SK-N-SH (cell line): ENCODE results near the gene IVNS1ABP. TPM values are rescaled to one million over a fixed set of nuclear protein-coding genes. Genes with fewer than 3 reads are reported as not detected.

Experiments
- CTCF ChIA-PET: fragments of 300-600, 350-600 bp; formaldehyde crosslinking; extraction: SDS; loops from one replicate; lab custom pipeline; 2021; lab: Yijun Ruan, JAX
- POLR2A ChIA-PET: fragments of 350-600 bp; sonication (Branson Sonifier 250); formaldehyde crosslinking; extraction: SDS; loops from one replicate; lab custom pipeline; 2020; ENCODE audit warnings: antibody characterized with exemption, inconsistent platforms; lab: Yijun Ruan, JAX
- DNase-seq: peaks from one replicate; pipeline ENCODE4 v3.0.0; 2012
- H2AFZ ChIP-seq: fragments of 200-600 bp; sonication (generic); 2 replicates; pipeline ENCODE4 v1.8.1; 2016; ENCODE audit warnings: antibody characterized with exemption, mild to moderate bottlenecking, low read depth
- H3F3A ChIP-seq: fragments of 200-600 bp; sonication (generic); replicated peaks from 2 replicates; pipeline ENCODE3; 2016; ENCODE audit warnings: antibody characterized with exemption, mild to moderate bottlenecking; ENCODE audit not compliant: insufficient read depth
- H3K27ac ChIP-seq, 2 experiments: fragments of 200-500 bp in 1 of 2; fragments of 200-600 bp in 1 of 2; sonication (Bioruptor generic) in 1 of 2; sonication (generic), shearing (Covaris generic) in 1 of 2; 2 replicates each; pipeline versions ENCODE4 v1.5.1 to v1.6.1; 2014 to 2016; ENCODE audit warnings: low read depth in 2 of 2, inconsistent platforms in 1 of 2, low read length in 1 of 2, mild to moderate bottlenecking in 1 of 2, mixed read lengths in 1 of 2
- H3K27me3 ChIP-seq: fragments of 200-600 bp; sonication (generic), shearing (Covaris generic); 2 replicates; pipeline ENCODE4 v1.6.1; 2016; ENCODE audit warnings: mixed run types; ENCODE audit not compliant: insufficient read depth
- H3K36me3 ChIP-seq, 2 experiments: fragments of 200-500 bp in 1 of 2; fragments of 200-600 bp in 1 of 2; sonication (Bioruptor generic) in 1 of 2; sonication (generic) in 1 of 2; replicated peaks in 1 of 2; 2 replicates each; pipeline versions ENCODE3 to v1.5.1; 2014 to 2016; ENCODE audit warnings: low read length in 1 of 2, mild to moderate bottlenecking in 1 of 2; ENCODE audit not compliant: insufficient read depth in 2 of 2, control insufficient read depth in 1 of 2
- H3K4me1 ChIP-seq, 2 experiments: fragments of 200-500 bp in 1 of 2; fragments of 200-600 bp in 1 of 2; sonication (Bioruptor generic) in 1 of 2; sonication (generic), shearing (Covaris generic) in 1 of 2; 2 replicates each; pipeline versions ENCODE4 v1.5.1 to v1.6.1; 2014 to 2016; ENCODE audit warnings: low read depth in 1 of 2, low read length in 1 of 2, mixed run types in 1 of 2; ENCODE audit not compliant: insufficient read depth in 2 of 2, control insufficient read depth in 1 of 2
- H3K4me2 ChIP-seq: fragments of 200-600 bp; sonication (generic), shearing (Covaris generic); 2 replicates; pipeline ENCODE4 v1.6.1; 2017; ENCODE audit warnings: mixed run types
- H3K4me3 ChIP-seq, 2 experiments: fragments of 200-500 bp in 1 of 2; fragments of 200-600 bp in 1 of 2; sonication (Bioruptor generic) in 1 of 2; sonication (generic), shearing (Covaris generic) in 1 of 2; 2 replicates each; pipeline versions ENCODE4 v1.5.1 to v1.8.1; 2014 to 2016; ENCODE audit warnings: low read depth in 2 of 2, inconsistent platforms in 1 of 2, low read length in 1 of 2, mild to moderate bottlenecking in 1 of 2, mixed read lengths in 1 of 2, moderate library complexity in 1 of 2
- H3K79me2 ChIP-seq: fragments of 200-600 bp; sonication (generic); 2 replicates; pipeline ENCODE4 v1.8.1; 2017; ENCODE audit warnings: mild to moderate bottlenecking; ENCODE audit not compliant: insufficient read depth
- H3K9ac ChIP-seq: fragments of 200-600 bp; sonication (generic); 2 replicates; pipeline ENCODE4 v1.6.1; 2017; ENCODE audit warnings: mixed run types
- H3K9me2 ChIP-seq: fragments of 200-600 bp; sonication (generic); 2 replicates; pipeline ENCODE4 v1.6.1; 2017; ENCODE audit warnings: mixed run types
- H3K9me3 ChIP-seq: fragments of 200-600 bp; sonication (generic); 2 replicates; pipeline ENCODE4 v1.6.1; 2017; ENCODE audit warnings: mixed run types, mild to moderate bottlenecking, moderate library complexity
- H4K20me1 ChIP-seq: fragments of 200-600 bp; sonication (generic); 2 replicates; pipeline ENCODE4 v1.6.1; 2017; ENCODE audit warnings: mild to moderate bottlenecking, mixed run types; ENCODE audit not compliant: insufficient read depth
- CHD2 ChIP-seq: fragments of 150-350 bp; IDR thresholded peaks from 2 replicates; pipeline ENCODE4 v1.6.1; 2018; ENCODE audit warnings: low read length; ENCODE audit not compliant: partially characterized antibody
- FOSL2 ChIP-seq: IDR thresholded peaks from 2 replicates; pipeline ENCODE4 v1.4.0; 2012; ENCODE audit warnings: low read depth, mild to moderate bottlenecking, moderate library complexity, borderline replicate concordance
- FOXJ3 ChIP-seq: sonication (generic); formaldehyde crosslinking; IDR thresholded peaks from 2 replicates; pipeline ENCODE4 v1.5.1; 2020; ENCODE audit warnings: mild to moderate bottlenecking, missing genetic modification reagents
- GATA2 ChIP-seq: sonication (generic); formaldehyde crosslinking; IDR thresholded peaks from 2 replicates; pipeline ENCODE4 v1.5.0; 2020; ENCODE audit warnings: mild to moderate bottlenecking, missing genetic modification reagents
- NRF1 ChIP-seq: IDR thresholded peaks from 2 replicates; pipeline ENCODE4 v1.6.1; 2012; ENCODE audit warnings: low read depth, mild to moderate bottlenecking, low read length
- POLR2AphosphoS5 ChIP-seq: IDR thresholded peaks from 2 replicates; pipeline ENCODE4 v1.6.1; 2012; ENCODE audit warnings: low read depth, low read length
- RFX5 ChIP-seq: IDR thresholded peaks from 2 replicates; pipeline ENCODE4 v1.6.1; 2012; ENCODE audit warnings: mild to moderate bottlenecking, improper control_type of control experiment, low read length
- SIN3A ChIP-seq: IDR thresholded peaks from 2 replicates; pipeline ENCODE4 v1.6.1; 2012; ENCODE audit warnings: low read depth, mild to moderate bottlenecking, low read length, moderate library complexity, borderline replicate concordance
- WGBS: methylation state at CpG from one replicate; pipeline ENCODE4 v1.1.6; 2017; ENCODE audit warnings: low lambda C conversion rate; 5-methylcytosine and 5-hydroxymethylcytosine counted together
- polyA plus RNA-seq, 3 experiments: library from polyadenylated mRNA; depleted of rRNA; stranded (reverse); fragments of >200 nt; gene quantifications; 2 replicates each; pipeline ENCODE4 v1.2.3, GENCODE V29; 2012
- TF ChIP-seq, protein P1 (sequence below): IDR thresholded peaks from 2 replicates; pipeline ENCODE4 v1.4.0; 2012; ENCODE audit warnings: low read depth
- TF ChIP-seq, protein P2 (sequence below): fragments of 150-350 bp; IDR thresholded peaks from 2 replicates; pipeline ENCODE4 v1.6.1; 2017; ENCODE audit warnings: antibody characterized with exemption, low read length, low read depth, borderline replicate concordance
- TF ChIP-seq, protein P3 (sequence below): IDR thresholded peaks from 2 replicates; pipeline ENCODE4 v1.4.0; 2012; ENCODE audit warnings: low read depth, borderline replicate concordance

Gene IVNS1ABP
- polyA plus RNA-seq, 1 of the 3 experiments (the other 2 are of a cell fraction) = 24.5 TPM

DNA sequence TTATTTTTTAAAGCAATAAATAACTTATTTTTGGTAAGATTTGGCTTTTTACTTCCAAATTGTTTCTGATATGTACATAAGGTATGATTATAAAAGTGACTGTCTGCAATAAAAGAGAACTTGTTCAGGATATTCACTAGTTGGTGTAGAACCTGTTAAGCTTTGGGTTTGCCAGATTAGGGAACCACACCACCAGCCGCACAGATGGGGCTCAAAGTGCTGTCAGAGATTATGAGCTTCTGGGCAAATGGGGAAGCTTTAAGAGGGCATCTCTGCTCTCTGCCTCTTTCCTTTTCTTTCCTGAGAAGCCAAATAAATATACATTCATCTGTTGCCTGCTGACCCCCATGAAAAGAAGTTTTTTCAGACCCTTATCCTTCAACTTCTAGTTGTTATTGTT lies 25.4 kb downstream of the IVNS1ABP start:
- DNase-seq = no peak
- no peak overlapping the region for H2AFZ ChIP-seq
- no peak overlapping the region for H3K4me3 ChIP-seq
- TF ChIP-seq CHD2 = no peak
- TF ChIP-seq POLR2AphosphoS5 = no peak
- no peak for TF ChIP-seq GATA2 (CRISPR knock-in tag)
- no peak for TF ChIP-seq NRF1
- no peak for TF ChIP-seq FOSL2
- TF ChIP-seq, protein P1, sequence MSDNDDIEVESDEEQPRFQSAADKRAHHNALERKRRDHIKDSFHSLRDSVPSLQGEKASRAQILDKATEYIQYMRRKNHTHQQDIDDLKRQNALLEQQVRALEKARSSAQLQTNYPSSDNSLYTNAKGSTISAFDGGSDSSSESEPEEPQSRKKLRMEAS = no peak
- H3K27me3 ChIP-seq = no peaks in the 10 kb centered on the region
- H3K4me1 ChIP-seq = no peaks in the 10 kb centered on the region
- no peaks in the 10 kb centered on the region for H3K9me2 ChIP-seq
- H3F3A ChIP-seq = peaks cover 23% of the 10 kb centered on the region
- peaks cover 34 to 35% of the 10 kb centered on the region in 2 experiments for H3K36me3 ChIP-seq
- H3K9me3 ChIP-seq = no peaks in the 10 kb centered on the region
- H3K27ac ChIP-seq = no peak overlapping the region
- CTCF ChIA-PET = no interaction called here
- no peaks in the 10 kb centered on the region for H3K79me2 ChIP-seq
- 92% methylated on average over 1 of the region's 1 CpG for WGBS
- no peak overlapping the region for H3K9ac ChIP-seq
- no peak overlapping the region for H3K4me2 ChIP-seq
- H4K20me1 ChIP-seq = no peaks in the 10 kb centered on the region
- POLR2A ChIA-PET = no interaction called here

DNA sequence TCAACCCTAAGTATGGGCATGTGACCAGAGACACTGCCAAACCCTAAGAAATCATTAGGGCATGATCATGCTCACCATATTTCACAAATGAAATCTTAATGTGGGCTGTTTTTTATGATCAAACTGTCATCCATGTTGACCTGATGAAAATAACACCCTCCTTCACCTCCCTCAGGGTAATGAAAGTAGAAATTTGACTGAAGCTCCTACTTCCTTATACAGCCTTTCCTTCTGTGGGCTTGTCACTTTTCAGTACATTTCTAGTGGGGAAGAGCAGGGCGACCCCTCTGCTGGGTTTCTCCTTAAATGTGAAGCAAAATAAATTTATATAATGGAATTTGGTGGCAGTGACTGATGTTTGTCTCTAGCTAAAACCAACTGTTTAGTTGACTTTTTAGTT lies 25.9 kb downstream of the IVNS1ABP start:
- Histone ChIP-seq H4K20me1 (no peaks in the 10 kb centered on the region), H3K4me2 (no peak overlapping the region), H3K79me2 (no peaks in the 10 kb centered on the region), H3K9ac (no peak overlapping the region), H3K9me3 (no peaks in the 10 kb centered on the region), H3K27me3 (no peaks in the 10 kb centered on the region), H3F3A (peaks cover 20% of the 10 kb centered on the region), H3K4me3 (no peak overlapping the region), H3K27ac (no peak overlapping the region), H3K4me1 (no peaks in the 10 kb centered on the region), H2AFZ (no peak overlapping the region), H3K9me2 (no peaks in the 10 kb centered on the region), H3K36me3 (peaks cover 29 to 30% of the 10 kb centered on the region in 2 experiments)
- 95% methylated on average over 1 of the region's 1 CpG for WGBS
- CTCF ChIA-PET = no interaction called here
- TF ChIP-seq FOXJ3 (CRISPR knock-in tag) = no peak
- TF ChIP-seq FOSL2 = no peak
- TF ChIP-seq SIN3A = no peak
- TF ChIP-seq RFX5 = no peak
- TF ChIP-seq GATA2 (CRISPR knock-in tag) = no peak
- TF ChIP-seq, protein P2, sequence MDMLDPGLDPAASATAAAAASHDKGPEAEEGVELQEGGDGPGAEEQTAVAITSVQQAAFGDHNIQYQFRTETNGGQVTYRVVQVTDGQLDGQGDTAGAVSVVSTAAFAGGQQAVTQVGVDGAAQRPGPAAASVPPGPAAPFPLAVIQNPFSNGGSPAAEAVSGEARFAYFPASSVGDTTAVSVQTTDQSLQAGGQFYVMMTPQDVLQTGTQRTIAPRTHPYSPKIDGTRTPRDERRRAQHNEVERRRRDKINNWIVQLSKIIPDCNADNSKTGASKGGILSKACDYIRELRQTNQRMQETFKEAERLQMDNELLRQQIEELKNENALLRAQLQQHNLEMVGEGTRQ = no peak
- TF ChIP-seq, protein P3, sequence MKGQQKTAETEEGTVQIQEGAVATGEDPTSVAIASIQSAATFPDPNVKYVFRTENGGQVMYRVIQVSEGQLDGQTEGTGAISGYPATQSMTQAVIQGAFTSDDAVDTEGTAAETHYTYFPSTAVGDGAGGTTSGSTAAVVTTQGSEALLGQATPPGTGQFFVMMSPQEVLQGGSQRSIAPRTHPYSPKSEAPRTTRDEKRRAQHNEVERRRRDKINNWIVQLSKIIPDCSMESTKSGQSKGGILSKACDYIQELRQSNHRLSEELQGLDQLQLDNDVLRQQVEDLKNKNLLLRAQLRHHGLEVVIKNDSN = no peak
- POLR2A ChIA-PET = no interaction called here
- no peak for DNase-seq
